Endodermal cell (in vitro differentiated cells): ENCODE measurements around the gene CORO7. TPM values are rescaled to one million over a fixed set of nuclear protein-coding genes. Genes with fewer than 3 reads are reported as not detected.

Source experiments
- DNase-seq: peaks from one replicate; pipeline ENCODE4 v3.0.0-alpha.2; 2017
- H3K27ac ChIP-seq: 2 replicates; pipeline ENCODE4 v1.5.1; 2013; ENCODE audit warnings: mild to moderate bottlenecking, low read depth, low read length, moderate library complexity
- H3K27me3 ChIP-seq: 2 replicates; pipeline ENCODE4 v1.6.1; 2013; ENCODE audit warnings: mild to moderate bottlenecking, low read length, moderate library complexity; ENCODE audit not compliant: insufficient read depth, control insufficient read depth, poor library complexity, severe bottlenecking
- H3K36me3 ChIP-seq: 2 replicates; pipeline ENCODE4 v1.7.0; 2013; ENCODE audit warnings: mild to moderate bottlenecking, low read length, moderate library complexity; ENCODE audit not compliant: control insufficient read depth, insufficient read depth
- H3K4me1 ChIP-seq: one replicate; pipeline ENCODE4 v1.7.0; 2013; ENCODE audit warnings: low read length; ENCODE audit not compliant: control insufficient read depth, insufficient read depth
- H3K4me3 ChIP-seq: 2 replicates; pipeline ENCODE4 v1.5.1; 2013; ENCODE audit warnings: mild to moderate bottlenecking, low read length, moderate library complexity
- H3K9ac ChIP-seq: 2 replicates; pipeline ENCODE4 v1.6.1; 2013; ENCODE audit warnings: mild to moderate bottlenecking, low read length, moderate library complexity; ENCODE audit not compliant: poor library complexity, severe bottlenecking; ENCODE audit errors: extremely low read depth
- H3K9me3 ChIP-seq: 2 replicates; pipeline ENCODE4 v1.6.1; 2013; ENCODE audit warnings: mild to moderate bottlenecking, low read length, moderate library complexity; ENCODE audit not compliant: control insufficient read depth
- H3K27ac Mint-ChIP-seq: 2 replicates; pipeline ENCODE4 v1.8.0; 2020; ENCODE audit warnings: mixed read lengths
- H3K27me3 Mint-ChIP-seq: 2 replicates; pipeline ENCODE4 v1.8.0; 2021; ENCODE audit warnings: mild to moderate bottlenecking, mixed read lengths; ENCODE audit not compliant: insufficient read depth
- H3K36me3 Mint-ChIP-seq: 2 replicates; pipeline ENCODE4 v1.8.0; 2020; ENCODE audit warnings: low read depth, mixed read lengths
- H3K4me1 Mint-ChIP-seq: 2 replicates; pipeline ENCODE4 v1.8.0; 2020; ENCODE audit warnings: mixed read lengths
- H3K4me3 Mint-ChIP-seq: 2 replicates; pipeline ENCODE4 v1.8.0; 2020; ENCODE audit warnings: mild to moderate bottlenecking, moderate library complexity, mixed read lengths
- H3K9me3 Mint-ChIP-seq: 2 replicates; pipeline ENCODE4 v1.8.0; 2020; ENCODE audit warnings: mild to moderate bottlenecking, mixed read lengths
- CTCF ChIP-seq: fragments of 200-600 bp; sonication (generic); conservative IDR thresholded peaks from 2 replicates; pipeline ENCODE4 v1.5.0; 2021; ENCODE audit warnings: antibody characterized with exemption, mild to moderate bottlenecking
- WGBS, 2 experiments: methylation state at CpG; one replicate each; pipeline versions ENCODE4 v1.1.5 to v1.1.7; 2013; ENCODE audit warnings: missing lambda C conversion rate in 2 of 2, mixed read lengths in 1 of 2; ENCODE audit not compliant: insufficient coverage in 1 of 2, insufficient read length in 1 of 2; 5-methylcytosine and 5-hydroxymethylcytosine counted together
- total RNA-seq, 2 donors: library from RNA; stranded (reverse); fragmentation: NEBNext Ultra II Directional in 1 of 2; extraction: Animal tissue kit (Norgen Biotek cat#: 25700) in 1 of 2; gene quantifications; 2 replicates in 1 of 2; 3 replicates in 1 of 2; pipeline ENCODE4 v1.2.1, GENCODE V29; 2021

Gene CORO7
- total RNA-seq, 2 donors from 2014 or later, result 32.5 to 37.5 TPM

GRCh38 chr16:4369007-4369733 is 47.2 kb downstream of the CORO7 start:
- peaks cover 16% of the 10 kb centered on the region for H3K4me1 ChIP-seq
- H3K9me3 ChIP-seq, result no peaks in the 10 kb centered on the region
- DNase-seq, result no peak
- 86 to 93% methylated on average over 11 to 13 of the region's 13 CpGs for WGBS, 2 experiments
- H3K27ac ChIP-seq, result no peak overlapping the region
- H3K27me3 Mint-ChIP-seq, result no peaks in the 10 kb centered on the region
- H3K36me3 ChIP-seq, result no peaks in the 10 kb centered on the region
- no peaks in the 10 kb centered on the region for H3K9me3 Mint-ChIP-seq
- H3K4me3 Mint-ChIP-seq, result no peak overlapping the region
- no peaks in the 10 kb centered on the region for H3K36me3 Mint-ChIP-seq
- H3K9ac ChIP-seq, result no peak overlapping the region
- H3K27me3 ChIP-seq, result no peaks in the 10 kb centered on the region
- peaks cover 16% of the 10 kb centered on the region for H3K4me1 Mint-ChIP-seq
- no peak for TF ChIP-seq CTCF
- H3K27ac Mint-ChIP-seq, result no peak overlapping the region
- H3K4me3 ChIP-seq, result no peak overlapping the region

- Mint-ChIP-seq H3K4me3 (no peak overlapping the region), H3K27me3 (no peaks in the 10 kb centered on the region), H3K36me3 (peaks cover 5% of the 10 kb centered on the region), H3K9me3 (no peaks in the 10 kb centered on the region), H3K27ac (no peak overlapping the region), H3K4me1 (peaks cover 1% of the 10 kb centered on the region)
- Histone ChIP-seq H3K4me1 (peaks cover 1% of the 10 kb centered on the region), H3K9ac (no peak overlapping the region), H3K4me3 (no peak overlapping the region), H3K9me3 (no peaks in the 10 kb centered on the region), H3K27me3 (no peaks in the 10 kb centered on the region), H3K27ac (no peak overlapping the region), H3K36me3 (no peaks in the 10 kb centered on the region)
- DNase-seq, result no peak
- no peak for TF ChIP-seq CTCF
- WGBS, 2 experiments, result 88 to 100% methylated on average over 2 to 5 of the region's 5 CpGs
Observed at GRCh38 chr16:4367393-4367856, 49.0 kb downstream of the CORO7 start.

- no peaks in the 10 kb centered on the region for H3K9me3 Mint-ChIP-seq
- H3K27ac ChIP-seq, result no peak overlapping the region
- no peaks in the 10 kb centered on the region for H3K36me3 ChIP-seq
- H3K4me3 ChIP-seq, result no peak overlapping the region
- H3K4me3 Mint-ChIP-seq, result no peak overlapping the region
- peaks cover 5% of the 10 kb centered on the region for H3K36me3 Mint-ChIP-seq
- H3K27me3 Mint-ChIP-seq, result no peaks in the 10 kb centered on the region
- H3K4me1 ChIP-seq, result no peaks in the 10 kb centered on the region
- TF ChIP-seq CTCF, result no peak
- no peaks in the 10 kb centered on the region for H3K4me1 Mint-ChIP-seq
- H3K9ac ChIP-seq, result no peak overlapping the region
- H3K27ac Mint-ChIP-seq, result no peak overlapping the region
- WGBS, 2 experiments, result 85 to 86% methylated on average over 2 to 13 of the region's 13 CpGs
- no peaks in the 10 kb centered on the region for H3K9me3 ChIP-seq
- H3K27me3 ChIP-seq, result no peaks in the 10 kb centered on the region
- no peak for DNase-seq
Observed at GRCh38 chr16:4366016-4366415, 50.4 kb downstream of the CORO7 start.
